SK-N-SH treated with all-trans-retinoic acid at 6 μM for 48 hours (cell line): ENCODE results near the gene KASH5.

Source experiments
- ATAC-seq: fragments of 200-7000 bp; cut with Tn5 transposase; 3 replicates; pipeline ENCODE4 v1.9.1; 2020; ENCODE audit warnings: mild to moderate bottlenecking, moderate library complexity
- BACH2 ChIP-seq: fragments of 250-450 bp; sonication (Bioruptor Pico); IDR thresholded peaks from 2 replicates; pipeline ENCODE4 v1.9.0; 2021; ENCODE audit warnings: mild to moderate bottlenecking, borderline replicate concordance
- CREB5 ChIP-seq: fragments of 250-450 bp; sonication (Bioruptor Pico); IDR thresholded peaks from 2 replicates; pipeline ENCODE4 v1.5.1; 2020; ENCODE audit warnings: low read depth, mild to moderate bottlenecking, moderate library complexity
- CSDC2 ChIP-seq: fragments of 250-450 bp; sonication (Bioruptor Pico); IDR thresholded peaks from 2 replicates; pipeline ENCODE4 v1.5.0; 2020; ENCODE audit warnings: mild to moderate bottlenecking, moderate library complexity
- CSRNP3 ChIP-seq: fragments of 250-450 bp; sonication (Bioruptor Pico); IDR thresholded peaks from 2 replicates; pipeline ENCODE4 v1.5.1; 2021; ENCODE audit warnings: mild to moderate bottlenecking, moderate library complexity
- ESRRG ChIP-seq: fragments of 250-450 bp; sonication (Bioruptor Pico); IDR thresholded peaks from 2 replicates; pipeline ENCODE4 v1.6.1; 2021; ENCODE audit warnings: mild to moderate bottlenecking
- GLIS3 ChIP-seq: fragments of 250-450 bp; sonication (Bioruptor Pico); IDR thresholded peaks from 2 replicates; pipeline ENCODE4 v1.5.0; 2020; ENCODE audit warnings: mild to moderate bottlenecking, moderate library complexity
- OSR1 ChIP-seq: fragments of 250-450 bp; sonication (Bioruptor Pico); IDR thresholded peaks from 2 replicates; pipeline ENCODE4 v1.8.0; 2022; ENCODE audit warnings: moderate library complexity, mild to moderate bottlenecking, inconsistent platforms
- PATZ1 ChIP-seq: fragments of 250-450 bp; sonication (Bioruptor Pico); IDR thresholded peaks from 2 replicates; pipeline ENCODE4 v1.8.0; 2020; ENCODE audit warnings: mild to moderate bottlenecking, moderate library complexity, borderline replicate concordance
- POU6F1 ChIP-seq: fragments of 250-450 bp; sonication (Bioruptor Pico); IDR thresholded peaks from 2 replicates; pipeline ENCODE4 v1.8.0; 2021; ENCODE audit warnings: low read depth, mild to moderate bottlenecking, moderate library complexity, borderline replicate concordance
- PPARA ChIP-seq: fragments of 250-450 bp; sonication (Bioruptor Pico); IDR thresholded peaks from 2 replicates; pipeline ENCODE4 v1.5.0; 2020; ENCODE audit warnings: mild to moderate bottlenecking, borderline replicate concordance
- SNAI2 ChIP-seq: fragments of 250-450 bp; sonication (Bioruptor Pico); IDR thresholded peaks from 2 replicates; pipeline ENCODE4 v1.5.0; 2020; ENCODE audit warnings: mild to moderate bottlenecking, moderate library complexity
- TCF4 ChIP-seq: fragments of 250-450 bp; sonication (Bioruptor Pico); IDR thresholded peaks from 2 replicates; pipeline ENCODE4 v1.8.0; 2021; ENCODE audit warnings: mild to moderate bottlenecking, moderate library complexity, borderline replicate concordance
- TSHZ2 ChIP-seq: fragments of 250-450 bp; sonication (Bioruptor Pico); IDR thresholded peaks from 2 replicates; pipeline ENCODE4 v1.5.0; 2020; ENCODE audit warnings: mild to moderate bottlenecking, moderate library complexity
- ZFP30 ChIP-seq: fragments of 450-650 bp; formaldehyde crosslinking; IDR thresholded peaks from 2 replicates; pipeline ENCODE4 v1.5.0; 2022; ENCODE audit warnings: mild to moderate bottlenecking, moderate library complexity
- ZNF565 ChIP-seq: fragments of 450-650 bp; formaldehyde crosslinking; conservative IDR thresholded peaks from 2 replicates; pipeline ENCODE4 v1.5.0; 2020; ENCODE audit warnings: low read depth, mild to moderate bottlenecking, moderate library complexity
- ZNF70 ChIP-seq: fragments of 450-650 bp; formaldehyde crosslinking; IDR thresholded peaks from 2 replicates; pipeline ENCODE4 v1.5.0; 2020; ENCODE audit warnings: mild to moderate bottlenecking, moderate library complexity
- ZNF8 ChIP-seq: fragments of 450-650 bp; formaldehyde crosslinking; IDR thresholded peaks from 2 replicates; pipeline ENCODE4 v1.5.0; 2020; ENCODE audit warnings: mild to moderate bottlenecking, moderate library complexity

Gene KASH5

GRCh38 chr19:49344505-49345423 is 43.3 kb upstream of the KASH5 start:
- TF ChIP-seq TCF4 (CRISPR knock-in tag) = no peak
- no peak for TF ChIP-seq ZNF565 (CRISPR knock-in tag)
- no peak for TF ChIP-seq TSHZ2 (CRISPR knock-in tag)
- no peak for TF ChIP-seq SNAI2 (CRISPR knock-in tag)
- no peak for TF ChIP-seq PATZ1 (CRISPR knock-in tag)
- no peak for TF ChIP-seq ESRRG
- no peak for TF ChIP-seq GLIS3 (CRISPR knock-in tag)
- TF ChIP-seq CREB5 (CRISPR knock-in tag) = no peak
- TF ChIP-seq, all 23 proteins: peak for 0

GRCh38 chr19:49347191-49347590 is 40.9 kb upstream of the KASH5 start:
- no peak for ATAC-seq
- no peak for TF ChIP-seq POU6F1 (CRISPR knock-in tag)
- TF ChIP-seq CSRNP3 (CRISPR knock-in tag) = no peak
- no peak for TF ChIP-seq TCF4 (CRISPR knock-in tag)

More at GRCh38 chr19:49344505-49345423, 43.3 kb upstream of the KASH5 start:
- ATAC-seq = no peak

- ATAC-seq = peak; percentile 92
- TF ChIP-seq GLIS3 (CRISPR knock-in tag) (no peak), ZNF70 (CRISPR knock-in tag) (no peak), ZFP30 (no peak), ESRRG (no peak), CSDC2 (no peak), PPARA (CRISPR knock-in tag) (no peak), ZNF8 (CRISPR knock-in tag) (no peak), CREB5 (CRISPR knock-in tag) (no peak), SNAI2 (CRISPR knock-in tag) (no peak), OSR1 (CRISPR knock-in tag) (no peak), ZNF565 (CRISPR knock-in tag) (no peak), BACH2 (no peak)
Measured at GRCh38 chr19:49347835-49348234, 40.2 kb upstream of the KASH5 start.
